HG03097 (cell line): ENCODE data around the gene PCSK5.

Experiments
- ATAC-seq: cut with Tn5 transposase; IDR thresholded peaks from one replicate; pipeline ENCODE4 v1.9.1; 2021; ENCODE audit not compliant: unreplicated experiment, low FRiP score

Gene PCSK5

GRCh38 chr9:75998096-75998780 is 107.8 kb downstream of the PCSK5 start:
- ATAC-seq: no peak

DNA sequence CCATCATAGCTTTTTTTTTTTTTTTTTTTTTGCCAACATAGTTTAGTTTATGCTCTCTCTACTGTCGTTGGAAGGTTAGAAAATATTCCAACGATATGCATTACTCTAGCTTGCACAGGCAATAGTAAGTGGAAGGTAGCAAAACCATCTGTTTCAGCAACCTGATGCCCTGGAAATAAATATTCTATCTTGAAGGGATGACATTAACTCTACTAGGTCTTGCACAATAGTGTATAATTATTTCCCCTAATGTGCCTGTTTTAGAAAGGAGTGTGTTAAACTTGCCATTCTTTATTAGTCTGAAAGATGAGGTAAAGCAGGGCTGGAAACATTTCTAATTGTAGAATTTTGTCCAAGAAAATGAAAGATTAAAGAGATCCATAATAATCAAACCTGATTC is 111.0 kb downstream of the PCSK5 start:
- no peak for ATAC-seq

GRCh38 chr9:76003041-76003440 is 112.6 kb downstream of the PCSK5 start:
- ATAC-seq: no peak

GRCh38 chr9:76004526-76004925 is 114.1 kb downstream of the PCSK5 start:
- no peak for ATAC-seq

GRCh38 chr9:76007935-76008334 is 117.5 kb downstream of the PCSK5 start:
- ATAC-seq: no peak

DNA sequence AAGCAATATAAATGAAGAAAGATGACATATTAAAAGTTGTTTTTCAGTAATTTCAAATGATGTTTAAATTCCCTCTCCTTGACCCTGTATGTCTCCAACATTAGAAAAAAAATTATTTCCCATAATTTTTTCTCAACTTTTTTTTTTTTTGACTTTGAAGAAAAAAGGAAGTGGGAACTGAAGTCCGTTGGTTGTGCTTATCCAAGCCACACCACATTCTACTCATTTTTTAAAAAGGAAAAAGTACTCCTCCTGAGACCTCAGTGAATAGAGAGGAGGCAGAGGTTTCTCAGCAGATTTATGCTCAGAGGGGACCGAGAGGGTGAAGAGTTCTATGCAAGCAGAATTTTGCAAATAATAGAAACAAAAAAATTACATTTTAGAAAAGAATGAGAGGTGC is 123.3 kb downstream of the PCSK5 start:
- ATAC-seq: no peak

GRCh38 chr9:76018235-76018634 is 127.8 kb downstream of the PCSK5 start:
- ATAC-seq: no peak

GRCh38 chr9:76018761-76019160 is 128.3 kb downstream of the PCSK5 start:
- ATAC-seq: no peak

DNA sequence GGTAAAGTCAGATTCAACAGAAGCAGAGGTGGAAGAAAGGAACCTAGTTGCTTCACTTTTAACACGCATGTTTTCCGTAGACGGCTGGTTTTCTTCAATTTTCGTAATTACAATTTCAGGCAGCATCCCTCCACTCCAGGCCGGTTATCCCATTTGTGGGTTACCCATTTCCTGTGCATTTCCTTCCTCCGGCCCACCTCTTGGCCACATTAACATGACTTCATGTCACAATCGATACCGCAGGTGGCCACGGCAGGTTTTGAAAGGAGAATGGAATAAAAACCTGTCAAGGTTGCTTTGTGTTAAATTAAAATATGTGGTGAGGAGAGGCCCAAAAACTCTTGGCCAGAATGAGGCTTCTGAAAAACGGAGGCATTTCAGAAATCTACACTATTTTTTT is 130.2 kb downstream of the PCSK5 start:
- ATAC-seq: no peak

DNA sequence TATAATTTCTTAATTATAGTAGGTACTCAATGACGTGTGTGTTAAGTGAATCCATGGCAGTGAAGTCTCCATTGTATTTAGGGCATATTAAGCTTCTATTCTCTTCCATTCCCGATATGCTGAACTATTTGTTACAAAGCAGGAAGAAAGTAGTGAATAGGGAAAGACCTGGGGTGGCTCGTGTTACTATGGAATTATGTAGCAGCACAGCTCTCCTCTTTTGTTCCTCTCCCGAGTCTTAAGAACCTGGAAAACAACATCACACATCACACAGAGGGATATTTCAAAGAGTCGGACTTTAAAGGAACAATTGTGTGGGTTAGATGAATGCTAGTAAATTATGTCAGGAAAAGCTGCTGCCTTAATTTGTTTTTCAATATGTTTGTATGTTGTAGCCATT is 131.8 kb downstream of the PCSK5 start:
- ATAC-seq: no peak

GRCh38 chr9:76023715-76024195 is 133.3 kb downstream of the PCSK5 start:
- no peak for ATAC-seq

DNA sequence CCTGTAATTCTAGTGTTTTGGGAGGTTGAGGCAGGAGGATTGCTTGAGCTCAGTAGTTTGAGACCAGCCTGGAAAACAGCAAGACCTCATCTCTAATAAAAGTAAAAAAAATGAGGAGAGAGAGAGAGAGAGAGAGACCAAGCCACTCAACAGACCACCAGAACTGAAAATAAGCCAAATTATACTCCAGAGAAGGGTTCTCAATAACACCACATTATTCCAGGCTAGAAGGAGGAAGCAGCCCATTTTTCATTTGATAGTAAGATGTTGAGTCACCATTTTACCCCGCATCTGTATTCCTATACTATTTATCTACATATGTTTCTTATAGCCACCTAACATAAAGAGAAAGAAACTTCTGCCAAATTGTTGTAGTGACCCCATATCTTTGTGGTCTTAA is 134.8 kb downstream of the PCSK5 start:
- ATAC-seq: no peak

GRCh38 chr9:76026796-76027195 is 136.3 kb downstream of the PCSK5 start:
- no peak for ATAC-seq

DNA sequence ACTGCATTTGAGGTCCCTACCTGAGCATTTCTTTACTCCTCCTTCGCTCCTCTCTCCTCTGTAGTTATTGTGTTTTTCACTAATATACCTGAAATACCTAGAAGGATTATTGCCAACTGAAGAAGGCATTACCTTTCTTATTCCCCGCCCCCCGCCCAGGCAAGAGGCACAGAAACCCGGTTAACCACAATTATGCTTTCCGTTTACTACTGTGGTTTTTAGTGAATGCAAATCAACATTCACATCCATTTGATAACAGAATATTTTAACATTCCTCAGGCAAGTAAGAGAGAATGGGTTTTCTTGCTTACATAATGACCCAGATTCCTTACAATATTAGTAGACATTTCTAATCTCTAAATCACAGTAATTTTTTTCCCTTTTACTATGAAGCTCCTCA is 136.9 kb downstream of the PCSK5 start:
- ATAC-seq: no peak

DNA sequence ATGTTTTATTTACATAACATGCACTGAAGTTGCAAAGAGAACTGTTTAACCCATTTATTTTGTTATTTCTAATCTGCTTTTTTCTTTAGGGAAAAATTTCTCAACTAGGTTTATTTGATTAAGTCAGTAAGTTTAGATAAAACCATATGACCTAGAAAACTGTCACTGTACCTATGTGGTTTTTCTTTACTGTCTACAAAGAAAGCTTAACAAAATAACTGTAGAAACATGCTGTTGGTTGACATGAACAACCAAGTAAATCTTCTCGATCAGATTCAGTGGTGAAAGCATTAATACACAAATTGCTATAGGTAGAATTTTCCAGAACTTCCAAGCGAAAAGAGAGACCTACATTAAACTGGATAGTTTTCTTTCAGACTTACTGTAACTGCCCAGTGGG is 137.4 kb downstream of the PCSK5 start:
- no peak for ATAC-seq

- no peak for ATAC-seq
Observed at GRCh38 chr9:76032038-76032796, 141.7 kb downstream of the PCSK5 start.

DNA sequence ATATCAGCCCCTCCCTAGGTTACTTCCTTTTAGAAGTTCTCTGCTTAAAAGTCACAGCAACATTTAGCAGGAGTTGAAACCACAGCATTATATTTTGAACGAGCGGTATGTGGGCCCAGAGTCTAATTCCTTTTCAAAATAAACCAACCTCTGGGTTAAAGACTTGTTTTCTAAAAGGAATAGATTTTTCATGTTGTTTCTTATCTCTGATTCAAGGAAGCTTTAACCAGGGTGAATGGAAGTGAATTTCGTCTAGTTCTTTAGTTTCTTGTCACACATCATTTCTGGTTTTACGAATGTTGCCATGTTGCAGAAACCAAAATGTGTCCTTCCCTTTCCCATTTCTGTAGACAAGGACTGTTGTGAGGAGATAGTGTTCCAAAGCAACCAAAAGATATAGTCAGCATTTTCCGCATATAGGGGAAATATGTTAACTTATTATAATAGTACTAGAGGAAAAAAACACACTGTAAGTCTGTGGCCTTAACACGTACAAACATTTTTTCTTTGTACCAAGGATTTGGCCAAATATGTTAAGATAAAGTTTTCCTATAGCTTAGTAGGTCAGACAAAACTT is 142.4 kb downstream of the PCSK5 start:
- no peak for ATAC-seq

GRCh38 chr9:76034049-76034448 is 143.6 kb downstream of the PCSK5 start:
- ATAC-seq: no peak

DNA sequence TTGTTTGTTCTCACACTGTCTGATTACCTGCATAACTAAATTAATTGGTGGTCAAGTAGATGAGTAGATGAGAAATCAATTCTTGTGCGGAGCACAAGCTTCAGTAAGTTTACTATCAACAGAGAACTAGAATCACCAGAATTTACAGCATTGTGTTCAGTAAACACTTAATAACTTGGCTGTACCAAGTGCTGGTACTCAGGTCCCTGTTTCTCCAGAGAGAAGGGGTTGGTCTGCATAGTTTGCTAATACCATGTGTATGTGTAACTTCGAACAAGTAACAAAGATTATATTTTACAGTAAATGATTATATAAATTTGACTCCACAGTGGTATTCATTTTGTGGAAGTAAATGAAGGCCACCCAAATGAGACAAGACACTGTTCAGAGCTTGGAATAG is 146.3 kb downstream of the PCSK5 start:
- no peak for ATAC-seq

- no peak for ATAC-seq
Observed at GRCh38 chr9:76037587-76038225, 147.2 kb downstream of the PCSK5 start.

- ATAC-seq: no peak
Observed at GRCh38 chr9:76038431-76038830, 148.0 kb downstream of the PCSK5 start.
